ENCODE data around the gene ADAMTSL3. TPM values are rescaled to one million over a fixed set of nuclear protein-coding genes. Genes with fewer than 3 reads are reported as not detected.

Gene ADAMTSL3
- total RNA-seq, 1 donor = 0.72 TPM

DNA sequence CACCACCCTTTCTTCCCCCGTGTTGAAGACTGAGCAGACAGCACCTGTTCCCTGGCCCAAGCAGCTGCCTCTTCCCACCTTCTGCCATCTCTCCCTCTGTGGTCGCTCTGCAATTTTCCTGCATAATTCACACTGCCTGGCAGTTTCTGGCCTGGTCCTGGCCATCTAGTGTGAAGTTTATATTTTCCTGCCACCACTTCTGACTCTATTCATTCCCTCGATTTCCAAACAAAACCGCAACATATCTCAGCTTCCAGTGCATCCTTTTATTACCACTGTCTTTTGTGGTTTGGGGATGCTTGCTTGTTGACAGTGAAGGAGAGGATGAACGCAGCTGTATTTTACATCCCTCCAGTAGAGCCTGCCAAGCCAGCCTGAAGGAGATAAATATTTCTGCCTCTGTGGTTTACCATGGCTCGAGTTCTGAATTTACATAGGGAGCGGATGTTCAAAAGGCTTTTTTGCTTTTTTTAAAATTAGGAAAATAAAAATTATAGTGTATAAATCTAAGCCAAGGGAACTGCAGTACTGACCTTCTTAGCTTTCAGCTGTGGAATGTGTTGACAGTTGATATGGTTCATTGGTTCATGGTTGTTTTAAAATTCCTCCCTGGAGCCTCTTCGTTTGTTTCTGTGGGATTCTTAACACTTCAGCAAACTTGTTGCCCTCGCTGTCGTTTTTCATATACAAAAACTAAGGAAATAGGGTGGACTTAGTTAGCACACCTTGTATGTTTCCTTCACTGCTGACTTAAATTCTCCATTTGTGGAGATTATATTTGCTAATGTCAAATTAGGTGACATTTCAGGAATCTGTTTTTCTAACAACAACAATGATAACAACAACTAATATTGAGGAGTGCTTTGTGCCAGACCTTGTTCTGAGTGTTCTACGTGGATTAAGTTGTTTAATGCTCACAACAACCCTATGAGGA is 250.5 kb downstream of the ADAMTSL3 start:
- no peaks in the 10 kb centered on the region for H3K4me1 ChIP-seq (ENCODE audit: insufficient read depth, low read length)
- no peaks in the 10 kb centered on the region for H3K9me3 ChIP-seq (ENCODE audit: low read depth, low read length)
- TF ChIP-seq, protein P1, sequence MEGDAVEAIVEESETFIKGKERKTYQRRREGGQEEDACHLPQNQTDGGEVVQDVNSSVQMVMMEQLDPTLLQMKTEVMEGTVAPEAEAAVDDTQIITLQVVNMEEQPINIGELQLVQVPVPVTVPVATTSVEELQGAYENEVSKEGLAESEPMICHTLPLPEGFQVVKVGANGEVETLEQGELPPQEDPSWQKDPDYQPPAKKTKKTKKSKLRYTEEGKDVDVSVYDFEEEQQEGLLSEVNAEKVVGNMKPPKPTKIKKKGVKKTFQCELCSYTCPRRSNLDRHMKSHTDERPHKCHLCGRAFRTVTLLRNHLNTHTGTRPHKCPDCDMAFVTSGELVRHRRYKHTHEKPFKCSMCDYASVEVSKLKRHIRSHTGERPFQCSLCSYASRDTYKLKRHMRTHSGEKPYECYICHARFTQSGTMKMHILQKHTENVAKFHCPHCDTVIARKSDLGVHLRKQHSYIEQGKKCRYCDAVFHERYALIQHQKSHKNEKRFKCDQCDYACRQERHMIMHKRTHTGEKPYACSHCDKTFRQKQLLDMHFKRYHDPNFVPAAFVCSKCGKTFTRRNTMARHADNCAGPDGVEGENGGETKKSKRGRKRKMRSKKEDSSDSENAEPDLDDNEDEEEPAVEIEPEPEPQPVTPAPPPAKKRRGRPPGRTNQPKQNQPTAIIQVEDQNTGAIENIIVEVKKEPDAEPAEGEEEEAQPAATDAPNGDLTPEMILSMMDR (IDR thresholded peaks at IDR 0.05; ENCODE audit: extremely low read depth, low read depth, low read length) = no peak
- H3K4me3 ChIP-seq (ENCODE audit: insufficient read depth, low read length) = no peak overlapping the region
- peak; percentile 22 for DNase-seq (ENCODE audit: insufficient read length, low spot score, missing footprints)
- H3K4me2 ChIP-seq (ENCODE audit: insufficient read depth, low read length) = no peak overlapping the region
- no peaks in the 10 kb centered on the region for H3K36me3 ChIP-seq (ENCODE audit: insufficient read depth, low read length)
- H4K20me1 ChIP-seq (ENCODE audit: insufficient read depth, low read length) = no peaks in the 10 kb centered on the region
- no peak overlapping the region for H2AFZ ChIP-seq (ENCODE audit: low read length)
- H3K27ac ChIP-seq (ENCODE audit: low read depth, low read length) = no peak overlapping the region
- no peaks in the 10 kb centered on the region for H3K79me2 ChIP-seq (ENCODE audit: insufficient read depth, low read length)
- peaks cover 6% of the 10 kb centered on the region for H3K27me3 ChIP-seq (ENCODE audit: insufficient read depth, low read length)

DNA sequence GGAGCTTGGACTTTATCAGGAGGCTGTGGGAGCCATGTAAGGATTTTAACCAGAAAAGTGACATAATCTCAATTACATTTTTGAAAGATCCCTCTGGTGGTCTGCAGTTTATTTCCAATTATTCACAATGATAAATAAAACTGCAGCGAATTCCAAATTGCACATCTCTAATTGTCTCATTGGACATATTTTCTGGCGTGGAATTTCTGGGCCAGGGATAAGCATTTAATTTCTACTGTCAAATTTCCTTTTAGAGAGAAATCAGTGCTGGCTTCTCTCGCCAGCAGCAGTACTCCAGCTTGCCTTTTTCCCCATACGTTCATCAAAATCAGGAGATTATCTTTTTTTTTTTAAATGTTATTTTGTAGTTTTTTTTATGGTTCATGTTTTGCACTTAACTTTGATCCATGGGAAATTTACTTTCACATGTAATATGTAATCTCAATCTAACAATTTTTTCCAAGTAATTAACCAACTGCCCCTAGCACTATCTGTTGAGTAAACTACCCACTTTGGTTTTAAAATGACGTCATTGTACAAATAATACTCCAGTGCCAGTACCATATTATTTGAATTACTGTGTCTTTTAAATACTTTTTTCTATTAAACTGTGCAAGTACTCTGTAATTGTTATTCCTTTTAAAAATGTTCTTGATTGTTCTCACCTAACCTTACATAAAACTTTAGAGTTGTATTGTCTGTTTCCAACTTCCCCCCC is 251.8 kb downstream of the ADAMTSL3 start:
- no peak overlapping the region for H3K4me3 ChIP-seq (ENCODE audit: insufficient read depth, low read length)
- TF ChIP-seq, protein P1 (IDR thresholded peaks at IDR 0.05; ENCODE audit: extremely low read depth, low read depth, low read length) = no peak
- no peaks in the 10 kb centered on the region for H4K20me1 ChIP-seq (ENCODE audit: insufficient read depth, low read length)
- H3K27me3 ChIP-seq (ENCODE audit: insufficient read depth, low read length) = peaks cover 6% of the 10 kb centered on the region
- H3K9me3 ChIP-seq (ENCODE audit: low read depth, low read length) = no peaks in the 10 kb centered on the region
- no peak for DNase-seq (ENCODE audit: insufficient read length, low spot score, missing footprints)
- H3K36me3 ChIP-seq (ENCODE audit: insufficient read depth, low read length) = no peaks in the 10 kb centered on the region
- H3K27ac ChIP-seq (ENCODE audit: low read depth, low read length) = no peak overlapping the region
- H3K79me2 ChIP-seq (ENCODE audit: insufficient read depth, low read length) = no peaks in the 10 kb centered on the region
- no peaks in the 10 kb centered on the region for H3K4me1 ChIP-seq (ENCODE audit: insufficient read depth, low read length)
- H3K4me2 ChIP-seq (ENCODE audit: insufficient read depth, low read length) = no peak overlapping the region
- no peak overlapping the region for H2AFZ ChIP-seq (ENCODE audit: low read length)

DNA sequence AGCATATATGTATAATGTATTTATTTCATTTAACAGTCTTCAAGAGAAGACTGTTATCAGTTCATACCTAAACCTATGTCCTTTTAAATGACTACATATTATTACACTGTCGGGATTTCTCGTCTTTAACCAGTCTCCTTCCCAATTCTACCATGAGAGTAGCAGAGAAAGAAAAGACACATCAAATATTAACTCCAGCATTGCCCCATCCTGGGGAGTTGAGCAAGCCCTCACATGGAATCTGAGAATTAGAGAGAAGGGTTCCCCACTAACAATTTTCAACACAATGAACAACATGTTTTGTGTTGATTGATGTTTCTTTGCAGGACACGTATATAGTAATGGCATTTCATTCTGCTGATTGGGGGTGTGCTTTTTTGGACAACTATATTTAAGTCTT is 257.4 kb downstream of the ADAMTSL3 start:
- DNase-seq (ENCODE audit: insufficient read length, low spot score, missing footprints) = no peak
- no peaks in the 10 kb centered on the region for H3K27me3 ChIP-seq (ENCODE audit: insufficient read depth, low read length)
- H3K79me2 ChIP-seq (ENCODE audit: insufficient read depth, low read length) = no peaks in the 10 kb centered on the region
- H3K4me1 ChIP-seq (ENCODE audit: insufficient read depth, low read length) = no peaks in the 10 kb centered on the region
- no peak overlapping the region for H3K4me3 ChIP-seq (ENCODE audit: insufficient read depth, low read length)
- no peak overlapping the region for H3K4me2 ChIP-seq (ENCODE audit: insufficient read depth, low read length)
- H4K20me1 ChIP-seq (ENCODE audit: insufficient read depth, low read length) = no peaks in the 10 kb centered on the region
- H3K27ac ChIP-seq (ENCODE audit: low read depth, low read length) = no peak overlapping the region
- no peaks in the 10 kb centered on the region for H3K9me3 ChIP-seq (ENCODE audit: low read depth, low read length)
- no peak overlapping the region for H2AFZ ChIP-seq (ENCODE audit: low read length)
- TF ChIP-seq, protein P1 (IDR thresholded peaks at IDR 0.05; ENCODE audit: extremely low read depth, low read depth, low read length) = no peak
- H3K36me3 ChIP-seq (ENCODE audit: insufficient read depth, low read length) = no peaks in the 10 kb centered on the region

DNA sequence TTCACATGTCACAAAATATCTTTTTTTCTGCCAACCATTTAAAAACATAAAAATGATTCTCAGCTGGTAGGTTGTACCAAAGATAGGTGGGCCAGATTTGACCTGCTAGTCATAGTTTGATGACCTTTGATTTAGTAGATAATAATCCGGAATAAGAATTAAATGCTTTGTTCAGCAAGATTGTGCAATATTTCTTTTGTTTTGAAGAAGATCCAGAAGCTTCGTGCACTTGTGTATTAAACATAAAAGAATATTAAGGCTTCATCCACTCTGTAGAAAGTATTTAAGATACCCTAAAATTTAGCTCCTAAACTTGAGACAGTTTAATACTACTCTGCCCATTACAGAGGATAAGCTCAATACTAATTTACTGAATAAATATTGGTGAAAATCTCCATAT is 258.4 kb downstream of the ADAMTSL3 start:
- H3K4me1 ChIP-seq (ENCODE audit: insufficient read depth, low read length) = no peaks in the 10 kb centered on the region
- no peak overlapping the region for H2AFZ ChIP-seq (ENCODE audit: low read length)
- no peak for DNase-seq (ENCODE audit: insufficient read length, low spot score, missing footprints)
- no peaks in the 10 kb centered on the region for H3K27me3 ChIP-seq (ENCODE audit: insufficient read depth, low read length)
- TF ChIP-seq, protein P1 (IDR thresholded peaks at IDR 0.05; ENCODE audit: extremely low read depth, low read depth, low read length) = no peak
- H3K79me2 ChIP-seq (ENCODE audit: insufficient read depth, low read length) = no peaks in the 10 kb centered on the region
- no peaks in the 10 kb centered on the region for H3K9me3 ChIP-seq (ENCODE audit: low read depth, low read length)
- no peaks in the 10 kb centered on the region for H4K20me1 ChIP-seq (ENCODE audit: insufficient read depth, low read length)
- no peak overlapping the region for H3K4me3 ChIP-seq (ENCODE audit: insufficient read depth, low read length)
- no peaks in the 10 kb centered on the region for H3K36me3 ChIP-seq (ENCODE audit: insufficient read depth, low read length)
- no peak overlapping the region for H3K27ac ChIP-seq (ENCODE audit: low read depth, low read length)
- no peak overlapping the region for H3K4me2 ChIP-seq (ENCODE audit: insufficient read depth, low read length)
